SK-N-SH treated with all-trans-retinoic acid at 6 μM for 48 hours (cell line): ENCODE measurements around the gene HYCC1.

Source experiments
- ATAC-seq: fragments of 200-7000 bp; cut with Tn5 transposase; 3 replicates; pipeline ENCODE4 v1.9.1; 2020; ENCODE audit warnings: mild to moderate bottlenecking, moderate library complexity
- BACH2 ChIP-seq: fragments of 250-450 bp; sonication (Bioruptor Pico); IDR thresholded peaks from 2 replicates; pipeline ENCODE4 v1.9.0; 2021; ENCODE audit warnings: mild to moderate bottlenecking, borderline replicate concordance
- CREB5 ChIP-seq: fragments of 250-450 bp; sonication (Bioruptor Pico); IDR thresholded peaks from 2 replicates; pipeline ENCODE4 v1.5.1; 2020; ENCODE audit warnings: low read depth, mild to moderate bottlenecking, moderate library complexity
- CSDC2 ChIP-seq: fragments of 250-450 bp; sonication (Bioruptor Pico); IDR thresholded peaks from 2 replicates; pipeline ENCODE4 v1.5.0; 2020; ENCODE audit warnings: mild to moderate bottlenecking, moderate library complexity
- CSRNP3 ChIP-seq: fragments of 250-450 bp; sonication (Bioruptor Pico); IDR thresholded peaks from 2 replicates; pipeline ENCODE4 v1.5.1; 2021; ENCODE audit warnings: mild to moderate bottlenecking, moderate library complexity
- ESRRG ChIP-seq: fragments of 250-450 bp; sonication (Bioruptor Pico); IDR thresholded peaks from 2 replicates; pipeline ENCODE4 v1.6.1; 2021; ENCODE audit warnings: mild to moderate bottlenecking
- GLIS3 ChIP-seq: fragments of 250-450 bp; sonication (Bioruptor Pico); IDR thresholded peaks from 2 replicates; pipeline ENCODE4 v1.5.0; 2020; ENCODE audit warnings: mild to moderate bottlenecking, moderate library complexity
- ISL1 ChIP-seq: fragments of 250-450 bp; sonication (Bioruptor Pico); IDR thresholded peaks from 2 replicates; pipeline ENCODE4 v2.1.2; 2022; ENCODE audit warnings: mild to moderate bottlenecking, moderate library complexity
- OSR1 ChIP-seq: fragments of 250-450 bp; sonication (Bioruptor Pico); IDR thresholded peaks from 2 replicates; pipeline ENCODE4 v1.8.0; 2022; ENCODE audit warnings: moderate library complexity, mild to moderate bottlenecking, inconsistent platforms
- PATZ1 ChIP-seq: fragments of 250-450 bp; sonication (Bioruptor Pico); IDR thresholded peaks from 2 replicates; pipeline ENCODE4 v1.8.0; 2020; ENCODE audit warnings: mild to moderate bottlenecking, moderate library complexity, borderline replicate concordance
- PPARA ChIP-seq: fragments of 250-450 bp; sonication (Bioruptor Pico); IDR thresholded peaks from 2 replicates; pipeline ENCODE4 v1.5.0; 2020; ENCODE audit warnings: mild to moderate bottlenecking, borderline replicate concordance
- RARB ChIP-seq: fragments of 250-450 bp; sonication (Bioruptor Pico); IDR thresholded peaks from 2 replicates; pipeline ENCODE4 v1.8.0; 2021; ENCODE audit warnings: mild to moderate bottlenecking, moderate library complexity
- SNAI2 ChIP-seq: fragments of 250-450 bp; sonication (Bioruptor Pico); IDR thresholded peaks from 2 replicates; pipeline ENCODE4 v1.5.0; 2020; ENCODE audit warnings: mild to moderate bottlenecking, moderate library complexity
- TCF4 ChIP-seq: fragments of 250-450 bp; sonication (Bioruptor Pico); IDR thresholded peaks from 2 replicates; pipeline ENCODE4 v1.8.0; 2021; ENCODE audit warnings: mild to moderate bottlenecking, moderate library complexity, borderline replicate concordance
- TOX ChIP-seq: fragments of 250-450 bp; sonication (Bioruptor Pico); IDR thresholded peaks from 2 replicates; pipeline ENCODE4 v1.8.0; 2021; ENCODE audit warnings: mild to moderate bottlenecking, moderate library complexity, borderline replicate concordance
- ZC3H10 ChIP-seq: fragments of 250-450 bp; sonication (Bioruptor Pico); IDR thresholded peaks from 2 replicates; pipeline ENCODE4 v1.5.1; 2021; ENCODE audit warnings: mild to moderate bottlenecking, moderate library complexity
- ZFP3 ChIP-seq: fragments of 250-450 bp; sonication (Bioruptor Pico); IDR thresholded peaks from 2 replicates; pipeline ENCODE4 v1.5.0; 2020; ENCODE audit warnings: mild to moderate bottlenecking, moderate library complexity
- ZFP30 ChIP-seq: fragments of 450-650 bp; formaldehyde crosslinking; IDR thresholded peaks from 2 replicates; pipeline ENCODE4 v1.5.0; 2022; ENCODE audit warnings: mild to moderate bottlenecking, moderate library complexity
- ZNF565 ChIP-seq: fragments of 450-650 bp; formaldehyde crosslinking; conservative IDR thresholded peaks from 2 replicates; pipeline ENCODE4 v1.5.0; 2020; ENCODE audit warnings: low read depth, mild to moderate bottlenecking, moderate library complexity
- ZNF70 ChIP-seq: fragments of 450-650 bp; formaldehyde crosslinking; IDR thresholded peaks from 2 replicates; pipeline ENCODE4 v1.5.0; 2020; ENCODE audit warnings: mild to moderate bottlenecking, moderate library complexity
- ZNF8 ChIP-seq: fragments of 450-650 bp; formaldehyde crosslinking; IDR thresholded peaks from 2 replicates; pipeline ENCODE4 v1.5.0; 2020; ENCODE audit warnings: mild to moderate bottlenecking, moderate library complexity
- TF ChIP-seq, protein P1 (sequence below): fragments of 250-450 bp; sonication (Bioruptor Pico); IDR thresholded peaks from 2 replicates; pipeline ENCODE4 v1.5.0; 2020; ENCODE audit warnings: mild to moderate bottlenecking, moderate library complexity

Gene HYCC1

GRCh38 chr7:23020742-23021401 is 6.9 kb upstream of the HYCC1 start:
- no peak for ATAC-seq
- no peak for TF ChIP-seq ZNF565 (CRISPR knock-in tag)
- TF ChIP-seq PATZ1 (CRISPR knock-in tag) = no peak
- TF ChIP-seq ZFP3 (CRISPR knock-in tag) = no peak
- no peak for TF ChIP-seq OSR1
- no peak for TF ChIP-seq CSDC2 (CRISPR knock-in tag)
- no peak for TF ChIP-seq BACH2
- TF ChIP-seq, all 23 proteins: peak for 0

GRCh38 chr7:23018750-23019149 is 4.8 kb upstream of the HYCC1 start:
- no peak for ATAC-seq

DNA sequence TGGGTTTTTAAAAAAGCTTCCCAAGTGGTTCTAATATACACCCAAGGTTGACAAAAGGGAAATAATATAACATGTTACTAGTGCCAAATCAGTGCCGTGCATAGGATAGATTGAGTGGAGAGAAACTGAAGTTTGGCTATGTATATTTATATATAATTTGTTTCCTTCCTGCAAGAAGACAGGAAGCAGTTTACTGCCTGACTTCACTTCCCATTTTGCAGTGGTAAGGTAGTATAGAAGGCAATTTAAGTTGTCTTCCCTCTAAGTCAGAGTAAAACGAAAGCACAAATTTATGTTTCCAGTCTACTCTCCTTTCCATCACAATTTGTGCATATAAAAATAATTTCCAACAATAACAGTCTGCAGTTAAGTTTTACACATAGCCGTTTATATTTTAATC is 3.4 kb upstream of the HYCC1 start:
- ATAC-seq = no peak
- TF ChIP-seq CREB5 (CRISPR knock-in tag) (no peak), ZNF565 (CRISPR knock-in tag) (no peak), PPARA (no peak), ZNF70 (no peak), ZNF8 (CRISPR knock-in tag) (no peak), CSRNP3 (CRISPR knock-in tag) (no peak), TCF4 (no peak), ZFP30 (CRISPR knock-in tag) (no peak), ESRRG (CRISPR knock-in tag) (no peak), OSR1 (no peak), GLIS3 (CRISPR knock-in tag) (no peak), ZC3H10 (CRISPR knock-in tag) (no peak), ISL1 (no peak), BACH2 (no peak), PATZ1 (CRISPR knock-in tag) (no peak)
- TF ChIP-seq, protein P1, sequence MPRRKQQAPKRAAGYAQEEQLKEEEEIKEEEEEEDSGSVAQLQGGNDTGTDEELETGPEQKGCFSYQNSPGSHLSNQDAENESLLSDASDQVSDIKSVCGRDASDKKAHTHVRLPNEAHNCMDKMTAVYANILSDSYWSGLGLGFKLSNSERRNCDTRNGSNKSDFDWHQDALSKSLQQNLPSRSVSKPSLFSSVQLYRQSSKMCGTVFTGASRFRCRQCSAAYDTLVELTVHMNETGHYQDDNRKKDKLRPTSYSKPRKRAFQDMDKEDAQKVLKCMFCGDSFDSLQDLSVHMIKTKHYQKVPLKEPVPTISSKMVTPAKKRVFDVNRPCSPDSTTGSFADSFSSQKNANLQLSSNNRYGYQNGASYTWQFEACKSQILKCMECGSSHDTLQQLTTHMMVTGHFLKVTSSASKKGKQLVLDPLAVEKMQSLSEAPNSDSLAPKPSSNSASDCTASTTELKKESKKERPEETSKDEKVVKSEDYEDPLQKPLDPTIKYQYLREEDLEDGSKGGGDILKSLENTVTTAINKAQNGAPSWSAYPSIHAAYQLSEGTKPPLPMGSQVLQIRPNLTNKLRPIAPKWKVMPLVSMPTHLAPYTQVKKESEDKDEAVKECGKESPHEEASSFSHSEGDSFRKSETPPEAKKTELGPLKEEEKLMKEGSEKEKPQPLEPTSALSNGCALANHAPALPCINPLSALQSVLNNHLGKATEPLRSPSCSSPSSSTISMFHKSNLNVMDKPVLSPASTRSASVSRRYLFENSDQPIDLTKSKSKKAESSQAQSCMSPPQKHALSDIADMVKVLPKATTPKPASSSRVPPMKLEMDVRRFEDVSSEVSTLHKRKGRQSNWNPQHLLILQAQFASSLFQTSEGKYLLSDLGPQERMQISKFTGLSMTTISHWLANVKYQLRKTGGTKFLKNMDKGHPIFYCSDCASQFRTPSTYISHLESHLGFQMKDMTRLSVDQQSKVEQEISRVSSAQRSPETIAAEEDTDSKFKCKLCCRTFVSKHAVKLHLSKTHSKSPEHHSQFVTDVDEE (CRISPR knock-in tag) = no peak

More at GRCh38 chr7:23018750-23019149, 4.8 kb upstream of the HYCC1 start:
- TF ChIP-seq CREB5 (CRISPR knock-in tag) (no peak), SNAI2 (CRISPR knock-in tag) (no peak), ESRRG (CRISPR knock-in tag) (no peak), OSR1 (no peak), RARB (no peak), GLIS3 (CRISPR knock-in tag) (no peak), ZNF70 (no peak), TCF4 (no peak), TOX (CRISPR knock-in tag) (no peak), PATZ1 (CRISPR knock-in tag) (no peak)
